Posterior vena cava (tissue), 2 donors: Measurements from ENCODE around the gene SLC2A3. TPM values are rescaled to one million over a fixed set of nuclear protein-coding genes. Genes with fewer than 3 reads are reported as not detected.
"Not testable (repeated sequence)": the region's sequence is repeated elsewhere in the genome, so short reads cannot be mapped to it uniquely, and the experiment has no call there.

Experiments used
- DNase-seq: peaks from one replicate; pipeline ENCODE4 v3.0.0-alpha.2; 2020; ENCODE audit warnings: low spot score
- intact Hi-C, 2 donors: fragments of 100-400 bp; cut with DNase I; formaldehyde crosslinking; loops; one replicate each; pipeline versions ENCODE4 v1.14.1 to v1.14.2; 2022 to 2023
- total RNA-seq, 2 donors: library from RNA; stranded (reverse); fragmentation: NEBNext Ultra II Directional; extraction: Animal tissue kit (Norgen Biotek cat#: 25700); gene quantifications; one replicate each; pipeline ENCODE4 v1.2.1, GENCODE V29; 2021
- donor health status: DM: yes; HTN: yes; CAD: no.
- donor health status: DM: yes; HTN: yes; CAD: no.

SLC2A3 gene
- total RNA-seq, 2 donors from 2014 or later: 74.3 to 103 TPM

DNA sequence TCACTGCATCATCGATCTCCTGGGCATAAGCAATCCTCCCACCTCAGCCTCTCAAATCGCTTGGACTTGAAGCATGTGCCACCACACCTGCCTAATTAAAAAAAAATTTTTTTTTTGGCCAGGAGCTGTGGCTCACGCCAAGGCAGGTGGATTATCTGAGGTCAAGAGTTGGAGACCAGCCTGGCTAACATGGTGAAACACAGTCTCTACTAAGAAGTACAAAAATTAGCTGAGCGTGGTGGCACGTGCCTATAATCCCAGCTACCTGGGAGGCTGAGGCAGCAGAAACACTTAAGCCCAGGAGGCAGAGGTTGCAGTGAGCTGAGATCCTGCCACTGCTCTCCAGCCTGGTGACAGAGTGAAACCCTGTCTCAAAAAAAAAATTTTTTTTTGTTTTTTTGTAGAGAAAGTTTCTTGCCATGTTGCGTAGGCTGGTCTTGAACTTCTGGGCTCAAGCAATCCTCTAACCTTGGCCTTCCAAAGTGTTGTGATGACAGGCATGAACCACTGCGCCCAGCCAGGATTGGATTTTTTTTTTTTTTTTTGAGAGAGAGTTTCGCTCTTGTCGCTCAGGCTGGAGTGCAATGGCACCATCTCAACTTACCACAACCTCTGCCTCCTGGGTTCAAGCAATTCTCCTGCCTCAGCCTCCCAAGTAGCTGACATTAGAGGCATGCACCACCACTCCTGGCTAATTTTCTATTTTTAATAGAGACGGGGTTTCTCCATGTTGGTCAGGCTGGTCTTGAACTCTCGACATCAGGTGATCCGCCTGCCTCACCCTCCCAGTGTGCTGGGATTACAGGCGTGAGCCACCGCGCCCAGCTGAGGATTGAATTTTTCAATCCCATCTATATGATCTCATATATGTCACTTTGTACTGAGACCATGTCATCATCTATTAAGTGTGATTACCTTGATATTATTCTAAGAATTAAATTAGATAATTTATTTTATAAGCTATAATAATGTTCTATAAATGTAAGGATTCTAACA, 12.4 kb downstream of the SLC2A3 start:
- DNase-seq: no peak
- intact Hi-C loops: no loop called here

DNA sequence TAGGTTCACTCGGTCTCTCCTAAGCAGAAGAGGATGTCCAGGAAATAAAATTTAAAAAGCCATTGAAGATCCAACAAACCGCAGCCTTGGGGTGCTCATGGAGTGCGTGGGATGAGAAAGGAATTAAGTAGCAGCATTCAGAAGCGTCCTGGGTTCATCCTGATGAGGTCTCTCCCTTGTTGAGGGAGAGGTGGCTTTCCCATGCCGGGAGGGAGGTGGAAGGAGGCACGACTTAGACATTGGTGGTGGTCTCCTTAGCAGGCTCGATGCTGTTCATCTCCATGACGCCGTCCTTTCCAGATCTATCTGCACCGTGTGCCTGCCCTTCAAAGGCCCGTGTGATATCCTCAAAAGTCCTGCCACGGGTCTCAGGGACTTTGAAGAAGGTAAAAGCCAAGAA, 14.8 kb downstream of the SLC2A3 start:
- intact Hi-C loops, DNase-seq: not testable (repeated sequence)

DNA sequence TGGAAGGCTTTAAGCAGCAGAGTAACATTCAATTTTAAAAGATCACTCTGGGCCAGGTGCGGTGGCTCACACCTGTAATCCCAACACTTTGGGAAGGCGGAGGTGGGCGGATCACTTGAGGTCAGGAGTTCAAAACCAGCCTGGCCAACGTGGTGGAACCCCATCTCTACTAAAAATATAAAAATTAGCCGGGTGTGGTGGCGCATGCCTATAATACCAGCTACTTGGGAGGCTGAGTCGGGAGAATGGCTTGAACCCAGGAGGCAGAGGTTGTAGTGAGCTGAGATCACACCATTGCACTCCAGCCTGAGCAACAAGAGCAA, 17.8 kb downstream of the SLC2A3 start:
- DNase-seq, intact Hi-C loops: not testable (repeated sequence)

DNA sequence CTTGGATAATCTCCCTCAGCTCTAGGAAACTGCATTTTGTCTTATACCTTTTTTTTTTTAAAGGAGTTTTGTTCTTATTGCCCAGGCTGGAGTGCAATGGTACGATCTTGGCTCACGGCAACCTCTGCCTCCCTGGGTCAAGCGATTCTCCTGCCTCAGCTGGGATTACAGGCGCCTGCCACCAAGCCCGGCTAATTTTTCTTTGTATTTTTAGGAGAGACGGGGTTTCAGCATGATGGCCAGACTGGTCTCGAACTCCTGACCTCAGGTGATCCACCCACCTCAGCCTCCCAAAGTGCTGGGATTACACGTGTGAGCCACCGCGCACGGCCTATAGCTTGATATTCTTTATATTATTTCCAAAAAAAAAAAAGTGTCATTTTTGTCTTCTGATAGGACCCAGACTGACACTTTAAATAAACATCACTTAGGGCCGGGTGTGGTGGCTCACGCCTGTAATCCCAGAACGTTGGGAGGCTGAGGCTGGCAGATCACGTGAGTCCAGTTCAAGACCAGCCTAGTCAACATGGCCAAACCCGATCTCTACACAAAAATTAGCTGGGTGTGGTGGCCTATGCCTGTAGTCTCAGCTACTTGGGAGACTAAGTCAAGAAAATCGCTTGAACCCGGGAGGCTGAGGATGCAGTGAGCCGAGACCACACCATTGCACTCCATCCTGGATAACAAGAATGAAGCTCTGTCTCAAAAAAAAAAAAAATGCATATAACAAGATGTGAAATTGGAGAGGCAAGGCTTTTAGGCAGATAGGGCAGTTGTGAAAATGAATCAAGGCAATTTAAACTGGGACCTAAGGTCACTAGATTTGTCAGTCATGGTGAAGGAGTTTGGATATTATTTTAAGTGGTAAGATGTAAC, 18.4 kb downstream of the SLC2A3 start:
- no peak for DNase-seq
- intact Hi-C loops: no loop called here

DNA sequence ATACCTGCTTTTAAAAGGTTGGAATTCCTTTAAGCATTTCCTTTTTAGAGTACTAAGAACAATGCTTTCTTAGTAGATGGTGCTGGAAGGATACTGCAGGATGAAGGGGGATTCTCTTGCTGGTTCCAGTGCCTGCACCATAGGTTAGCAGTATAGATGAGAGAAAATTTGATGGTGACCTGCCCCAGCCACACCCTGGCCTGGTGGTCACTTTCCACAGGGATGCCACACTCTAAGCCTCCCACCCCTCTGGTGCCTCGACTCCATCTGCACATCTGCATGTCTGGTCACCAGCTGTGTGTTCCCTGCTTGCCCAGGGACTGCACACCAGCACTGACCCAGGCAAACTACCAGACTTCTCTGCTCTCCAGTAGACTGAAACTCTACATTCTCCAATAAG, 19.1 kb downstream of the SLC2A3 start:
- intact Hi-C loops: no loop called here
- DNase-seq: no peak

DNA sequence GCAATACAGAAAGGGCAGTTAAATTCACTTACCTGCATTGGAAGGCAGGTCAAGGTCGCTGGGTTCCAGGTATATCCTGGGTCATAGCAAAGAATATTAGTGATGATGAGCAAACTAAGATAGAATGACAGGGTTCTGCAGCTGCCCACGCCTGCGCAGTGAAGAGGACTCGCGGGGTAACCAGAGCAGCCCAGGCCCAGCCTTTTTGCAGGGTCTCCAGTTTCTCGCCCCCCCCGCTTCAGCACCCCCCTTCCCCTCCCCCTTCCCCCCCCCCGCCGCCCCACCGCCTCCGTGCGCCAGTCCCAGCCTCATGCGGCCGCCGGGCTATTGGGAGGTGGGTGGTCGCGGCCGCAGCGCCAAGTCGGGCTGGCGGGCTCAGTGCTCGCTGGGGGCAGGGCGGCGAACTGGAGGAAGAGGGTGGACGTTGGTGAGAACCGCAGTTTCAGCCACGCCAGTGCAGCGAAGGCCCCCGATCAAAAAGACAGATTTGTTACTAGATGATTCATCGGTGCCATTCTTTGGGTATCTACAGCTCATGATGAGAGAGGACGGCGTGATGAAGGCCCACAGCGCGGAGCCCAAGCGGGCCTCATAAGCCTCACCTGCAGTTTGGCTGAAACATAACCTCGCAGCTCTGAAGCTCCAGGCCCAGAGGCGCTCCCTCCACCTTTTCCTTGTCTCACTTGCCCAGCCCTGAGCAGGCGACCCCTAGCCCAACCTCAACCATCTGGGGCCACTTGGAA, 20.2 kb downstream of the SLC2A3 start:
- intact Hi-C loops: no loop called here
- no peak for DNase-seq

DNA sequence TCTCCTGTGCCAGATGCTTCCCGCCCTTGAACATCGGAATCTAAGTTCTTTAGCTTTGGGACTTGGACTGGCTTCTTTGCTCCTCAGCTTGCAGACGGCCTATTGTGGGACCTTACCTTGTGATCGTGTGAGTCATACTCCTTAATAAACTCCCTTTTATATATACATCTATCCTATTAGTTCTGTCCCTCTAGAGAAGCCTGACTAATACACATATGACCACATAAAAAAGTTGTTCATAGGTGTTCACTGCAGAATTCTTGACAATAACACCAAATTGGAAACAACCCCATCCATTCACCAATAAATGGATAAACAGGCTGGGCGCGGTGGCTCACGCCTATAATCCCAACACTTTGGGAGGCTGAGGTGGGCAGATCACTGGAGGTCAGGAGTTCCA, 25.9 kb downstream of the SLC2A3 start:
- DNase-seq, intact Hi-C loops: not testable (repeated sequence)

DNA sequence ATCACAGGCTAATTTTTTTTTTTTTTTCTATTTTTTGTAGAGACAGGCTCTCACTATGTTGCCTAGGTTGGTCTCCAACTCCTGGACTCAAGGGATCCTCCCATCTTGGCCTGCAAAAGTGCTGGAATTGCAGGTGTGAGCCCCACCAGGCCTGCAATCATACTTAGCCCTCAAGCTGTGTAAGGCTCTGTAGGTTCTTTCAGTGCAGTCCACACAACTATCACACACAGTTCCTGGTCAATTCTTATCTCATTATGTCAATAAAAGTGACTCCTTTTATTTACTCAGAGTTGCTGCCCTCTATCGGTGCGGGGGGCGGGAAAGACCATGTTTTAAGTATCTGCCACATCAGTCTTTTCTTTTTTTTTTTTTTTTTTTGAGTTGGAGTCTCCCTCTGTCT, 29.0 kb downstream of the SLC2A3 start:
- DNase-seq: no peak
- intact Hi-C loops: no loop called here

DNA sequence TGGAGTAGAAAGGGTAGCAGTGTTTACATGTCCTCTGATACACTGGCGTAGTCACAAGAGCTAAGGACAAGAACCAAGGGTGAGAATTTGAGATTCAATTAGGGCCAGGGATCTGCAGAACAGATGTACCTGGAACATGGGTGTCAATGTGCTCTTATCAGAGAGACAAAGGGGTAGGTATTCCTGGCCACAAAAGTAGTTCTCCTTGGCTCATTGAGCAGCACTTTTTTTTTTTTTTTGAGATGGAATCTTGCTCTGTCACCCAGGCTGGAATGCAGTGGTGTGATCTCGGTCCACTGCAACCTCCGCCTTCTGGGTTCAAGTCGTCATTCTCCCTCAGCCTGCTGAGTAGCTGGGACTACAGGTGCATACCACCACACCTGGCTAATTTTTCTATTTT, 29.7 kb downstream of the SLC2A3 start:
- intact Hi-C loops, DNase-seq: not testable (repeated sequence)

DNA sequence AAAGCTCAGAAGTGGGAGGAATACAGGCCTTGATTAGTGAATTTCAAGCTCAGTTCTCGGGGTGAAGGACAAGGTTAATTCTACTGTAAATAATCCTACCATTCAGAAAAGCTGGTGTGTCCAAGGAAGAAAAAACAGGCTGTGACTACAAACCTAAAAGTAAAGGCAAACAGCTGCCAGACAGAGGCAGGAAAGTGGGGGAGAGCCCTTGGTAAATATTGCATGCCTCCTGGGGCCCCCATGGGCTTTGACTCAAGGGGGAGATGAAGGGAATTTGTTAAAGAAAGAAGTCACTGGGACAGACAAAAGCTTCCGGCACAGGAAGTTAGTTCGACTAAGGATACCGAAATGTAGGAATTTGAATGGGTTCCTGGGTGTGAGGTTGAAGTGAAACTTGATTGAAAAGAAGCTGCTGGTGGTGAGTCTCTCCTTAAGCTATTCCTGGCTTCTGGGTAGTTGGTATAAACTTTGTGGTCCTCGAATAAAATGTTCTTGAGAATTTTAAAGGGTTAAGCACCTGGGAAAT, 30.3 kb downstream of the SLC2A3 start:
- intact Hi-C loops, DNase-seq: not testable (repeated sequence)

DNA sequence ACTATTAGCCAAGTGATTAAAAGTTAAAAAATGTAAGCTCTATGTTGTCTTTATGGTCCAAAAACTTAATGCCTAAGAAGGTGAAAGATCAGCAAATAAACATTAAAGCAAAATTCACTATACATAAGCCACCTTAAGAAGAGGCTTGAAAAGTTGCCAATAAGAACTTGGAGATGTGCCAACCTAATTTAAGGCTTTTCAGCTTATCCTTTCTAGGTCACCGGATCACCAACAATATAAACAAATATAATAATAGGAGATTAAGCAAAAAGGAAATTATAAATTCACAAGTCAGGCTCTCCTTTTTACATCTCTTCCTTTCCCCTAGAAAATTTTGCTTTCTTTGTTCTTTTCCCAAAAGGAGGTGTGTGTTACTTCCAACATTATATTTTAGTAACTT, 30.9 kb downstream of the SLC2A3 start:
- intact Hi-C loops: no loop called here
- DNase-seq: no peak

DNA sequence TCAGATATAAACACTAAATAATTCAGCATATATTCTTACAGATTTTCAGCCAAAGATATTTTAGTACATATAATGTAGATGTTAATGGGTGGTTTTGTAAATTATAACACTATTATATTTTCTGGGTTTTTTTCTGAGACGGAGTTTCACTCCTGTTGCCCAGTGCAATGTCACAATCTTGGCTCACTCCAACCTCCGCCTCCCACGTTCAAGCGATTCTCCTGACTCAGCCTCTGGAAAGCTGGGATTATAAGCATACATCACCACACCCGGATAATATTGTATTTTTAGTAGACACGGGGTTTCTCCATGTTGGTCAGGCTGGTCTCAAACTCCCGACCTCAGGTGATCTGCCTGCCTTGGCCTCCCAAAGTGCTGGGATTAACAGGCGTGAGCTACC, 33.6 kb downstream of the SLC2A3 start:
- intact Hi-C loops, DNase-seq: not testable (repeated sequence)

DNA sequence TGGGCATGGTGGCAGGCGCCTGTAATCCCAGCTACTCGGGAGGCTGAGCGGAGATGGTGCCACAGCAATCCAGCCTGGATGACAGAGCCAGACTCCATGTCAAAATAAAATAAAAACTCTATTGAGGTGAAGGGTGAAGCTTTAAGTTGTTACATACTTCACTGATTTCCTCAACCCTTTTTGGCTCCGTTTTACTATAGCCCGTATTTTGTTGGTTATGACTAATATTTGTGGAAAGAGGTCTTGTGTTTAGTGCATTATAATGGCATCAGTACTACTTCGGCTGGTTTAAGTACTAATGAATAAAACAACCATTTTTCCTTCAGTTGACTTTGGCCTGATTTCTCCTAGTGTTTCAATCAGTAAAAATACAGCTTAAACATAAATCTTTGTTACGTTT, 36.2 kb downstream of the SLC2A3 start:
- no peak for DNase-seq
- intact Hi-C loops: no loop called here

DNA sequence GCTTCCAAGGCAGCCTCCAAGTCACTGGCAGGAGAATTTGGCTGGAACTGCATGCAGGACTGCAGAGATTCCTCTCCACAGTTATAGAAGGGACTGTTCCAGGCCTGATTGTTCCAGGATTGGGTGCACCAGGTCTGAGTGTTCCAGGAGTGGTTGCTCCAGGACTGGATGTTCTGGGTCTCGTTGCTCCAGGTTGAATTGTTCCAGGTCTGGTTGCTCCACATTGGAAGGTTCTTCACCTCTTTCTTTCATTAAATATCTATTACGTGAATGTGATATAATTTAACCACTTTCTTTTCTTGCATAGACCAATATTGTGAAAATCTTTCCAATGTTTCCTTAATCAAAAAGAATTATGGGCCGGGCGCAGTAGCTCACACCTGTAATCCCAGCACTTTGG, 39.3 kb downstream of the SLC2A3 start:
- DNase-seq, intact Hi-C loops: not testable (repeated sequence)

DNA sequence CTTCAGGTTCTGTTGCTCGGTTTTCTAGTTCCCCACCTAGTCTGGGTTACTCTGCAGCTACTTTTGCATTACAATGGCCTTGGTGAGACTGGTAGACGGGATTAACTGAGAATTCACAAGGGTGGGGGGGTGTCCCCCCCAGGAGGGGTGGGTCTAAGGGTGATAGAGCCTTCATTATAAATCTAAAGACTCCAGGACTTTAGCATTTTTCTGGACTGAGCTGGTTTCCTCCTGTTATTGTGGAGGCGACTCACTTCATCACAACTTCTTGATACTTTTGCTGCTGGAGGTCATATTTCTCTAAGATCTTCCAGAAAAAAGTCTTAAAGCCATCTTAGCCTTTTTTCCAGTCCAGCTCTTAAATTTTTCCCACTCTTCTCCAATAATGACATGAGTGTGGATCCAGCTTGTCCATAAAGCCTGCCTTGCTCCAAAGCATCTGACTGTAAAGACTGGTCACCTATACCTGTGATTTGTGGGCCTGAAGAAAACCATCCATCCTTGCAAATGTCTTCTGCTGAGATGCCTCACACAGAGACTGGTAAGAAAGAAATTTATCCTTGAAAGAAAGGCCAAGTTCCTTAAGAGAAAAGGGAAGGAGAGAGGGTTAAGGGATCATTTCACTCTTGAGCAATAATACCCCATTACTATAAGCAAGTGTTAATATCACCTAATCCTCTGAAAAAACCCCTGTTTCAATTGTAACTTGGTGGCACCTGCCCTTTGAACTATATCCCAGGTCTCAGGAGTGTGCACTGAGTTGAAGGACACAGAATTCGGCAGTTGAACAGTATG, 43.6 kb downstream of the SLC2A3 start:
- DNase-seq: no peak
- intact Hi-C loops: no loop called here

DNA sequence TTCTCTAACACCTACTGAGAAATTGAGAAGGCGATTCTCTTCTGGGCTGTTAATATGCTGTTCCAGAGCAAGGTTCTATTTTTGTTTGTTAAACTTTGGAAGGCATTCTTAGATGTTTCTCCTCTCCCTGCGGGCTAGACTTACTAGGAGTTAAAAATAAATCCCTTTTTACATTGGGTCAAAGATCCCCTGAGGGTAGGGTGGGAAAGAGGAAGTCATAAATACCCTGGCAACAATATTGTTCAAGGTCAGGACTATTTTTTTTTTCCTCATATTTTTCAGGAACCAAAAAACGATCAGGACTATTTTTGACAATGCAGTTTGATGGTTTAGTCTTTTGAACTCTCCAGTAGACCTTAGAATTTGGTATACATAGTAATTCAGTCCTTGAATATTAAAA, 51.3 kb downstream of the SLC2A3 start:
- intact Hi-C loops: no loop called here
- no peak for DNase-seq

DNA sequence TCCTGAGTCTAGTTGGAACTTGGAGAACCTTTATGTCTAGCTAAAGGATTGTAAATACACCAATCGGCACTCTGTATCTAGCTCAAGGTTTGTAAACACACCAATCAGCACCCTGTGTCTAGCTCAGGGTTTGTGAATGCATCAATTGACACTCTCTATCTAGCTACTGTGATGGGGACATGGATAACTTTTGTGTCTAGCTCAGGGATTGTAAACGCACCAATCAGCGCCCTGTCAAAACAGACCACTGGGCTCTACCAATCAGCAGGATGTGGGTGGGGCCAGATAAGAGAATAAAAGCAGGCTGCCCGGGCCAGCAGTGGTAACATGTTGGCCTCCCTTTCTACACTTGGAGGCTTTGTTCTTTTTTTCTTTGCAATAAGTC, 54.3 kb downstream of the SLC2A3 start:
- intact Hi-C loops, DNase-seq: not testable (repeated sequence)

DNA sequence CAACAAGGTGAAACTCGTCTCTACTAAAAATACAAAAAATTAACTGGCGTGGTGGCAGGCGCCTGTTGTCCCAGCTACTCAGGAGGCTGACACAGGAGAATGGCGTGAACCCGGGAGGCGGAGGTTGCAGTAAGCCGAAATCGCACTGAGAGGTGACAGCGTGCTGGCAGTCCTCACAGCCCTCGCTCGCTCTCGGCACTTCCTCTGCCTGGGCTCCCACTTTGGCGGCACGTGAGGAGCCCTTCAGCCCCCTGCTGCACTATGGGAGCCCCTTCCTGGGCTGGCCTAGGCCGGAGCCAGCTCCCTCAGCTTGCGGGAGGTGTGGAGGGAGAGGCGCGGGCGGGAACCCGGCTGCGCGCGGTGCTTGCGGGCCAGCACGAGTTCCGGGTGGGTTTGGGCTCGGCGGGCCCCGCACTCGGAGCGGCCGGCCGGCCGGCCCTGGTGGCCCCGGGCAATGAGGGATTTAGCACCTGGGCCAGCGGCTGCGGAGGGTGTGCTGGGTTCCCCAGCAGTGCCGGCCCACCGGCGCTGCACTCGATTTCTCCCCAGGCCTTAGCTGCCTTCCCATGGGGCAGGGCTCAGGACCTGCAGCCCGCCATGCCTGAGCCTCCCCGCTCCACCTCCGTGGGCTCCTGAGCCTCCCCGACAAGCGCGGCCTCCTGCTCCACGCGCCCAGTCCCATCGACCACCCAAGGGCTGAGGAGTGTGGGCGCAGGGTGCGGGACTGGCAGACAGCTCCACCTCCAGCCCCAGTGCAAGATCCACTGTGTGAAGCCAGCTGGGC, 54.8 kb downstream of the SLC2A3 start:
- intact Hi-C loops, DNase-seq: not testable (repeated sequence)
